Measurements from ENCODE around the gene LATS1.

The LATS1 gene

GRCh38 chr6:149660028-149660427 is 57.9 kb downstream of the LATS1 start:
- DNase-seq (ENCODE audit: low spot score): no peak

- DNase-seq (ENCODE audit: low spot score): no peak
These were observed 60.5 kb downstream of the LATS1 start for GRCh38 chr6:149657441-149657840.

- no peak for DNase-seq (ENCODE audit: low spot score)
These were observed 66.8 kb downstream of the LATS1 start for GRCh38 chr6:149651056-149651455.

GRCh38 chr6:149648148-149649145 is 69.5 kb downstream of the LATS1 start, which contains the start of gene KATNA1:
KATNA1 (minus strand) TSS chr6:149648714; CDS start chr6:149638547, 10,167 bp downstream.
- peak; percentile 90 for DNase-seq (ENCODE audit: low spot score)

- no peak for DNase-seq (ENCODE audit: low spot score)
These were observed 71.3 kb downstream of the LATS1 start for GRCh38 chr6:149646599-149646998.

- no peak for DNase-seq (ENCODE audit: low spot score)
These were observed 74.9 kb downstream of the LATS1 start for GRCh38 chr6:149642829-149643580.

- no peak for DNase-seq (ENCODE audit: low spot score)
These were observed 81.8 kb downstream of the LATS1 start for GRCh38 chr6:149636124-149636523.

GRCh38 chr6:149634315-149634714 is 83.6 kb downstream of the LATS1 start:
- no peak for DNase-seq (ENCODE audit: low spot score)

GRCh38 chr6:149628875-149629510 is 88.9 kb downstream of the LATS1 start:
- DNase-seq (ENCODE audit: low spot score): no peak

GRCh38 chr6:149627672-149628071 is 90.2 kb downstream of the LATS1 start:
- DNase-seq (ENCODE audit: low spot score): no peak

- no peak for DNase-seq (ENCODE audit: low spot score)
These were observed 102.1 kb downstream of the LATS1 start for GRCh38 chr6:149615805-149616204.

- DNase-seq (ENCODE audit: low spot score): no peak
These were observed 103.6 kb downstream of the LATS1 start for GRCh38 chr6:149614337-149614736.

GRCh38 chr6:149608381-149608982 is 109.4 kb downstream of the LATS1 start:
- DNase-seq (ENCODE audit: low spot score): no peak

Small RNA genes lying within 50 kb of the gene (small RNA-seq; reads per million reads assigned to genes)
- 0 reads per million in 2 experiments for gene RF00019
